HepG2 (cell line): ENCODE results near the gene CDHR3. TPM values are rescaled to one million over a fixed set of nuclear protein-coding genes. Genes with fewer than 3 reads are reported as not detected.

ENCODE experiments used
- BCL6 ChIP-seq: IDR thresholded peaks from 2 replicates; pipeline ENCODE4 v1.6.1; 2016; ENCODE audit warnings: missing genetic modification reagents, missing compliant biosample characterization
- BRD4 ChIP-seq: sonication (generic); formaldehyde crosslinking; IDR thresholded peaks from 2 replicates; pipeline ENCODE4 v1.4.0; 2020; ENCODE audit warnings: missing genetic modification reagents
- FOSL1 ChIP-seq: sonication (generic); formaldehyde crosslinking; IDR thresholded peaks from 2 replicates; pipeline ENCODE4 v1.9.0; 2021; ENCODE audit warnings: missing genetic modification reagents, borderline replicate concordance
- HMG20A ChIP-seq: IDR thresholded peaks from 2 replicates; pipeline ENCODE4 v1.6.1; 2016; ENCODE audit warnings: borderline replicate concordance
- PCBP1 ChIP-seq: fragments of 200-400 bp; formaldehyde crosslinking; IDR thresholded peaks from 2 replicates; pipeline ENCODE4 v1.6.1; 2017; ENCODE audit warnings: mild to moderate bottlenecking, low read depth, low read length, borderline replicate concordance
- PCBP2 ChIP-seq: fragments of 200-400 bp; formaldehyde crosslinking; optimal IDR thresholded peaks from 2 replicates; pipeline ENCODE3; 2018; ENCODE audit warnings: low read length, low read depth; ENCODE audit not compliant: poor library complexity, severe bottlenecking
- RBFOX2 ChIP-seq: fragments of 200-400 bp; formaldehyde crosslinking; IDR thresholded peaks from 2 replicates; pipeline ENCODE4 v1.6.1; 2017; ENCODE audit warnings: low read depth, mild to moderate bottlenecking, low read length
- SIN3A ChIP-seq: IDR thresholded peaks from 2 replicates; pipeline ENCODE4 v1.6.1; 2011; ENCODE audit warnings: low read depth, mild to moderate bottlenecking, control low read depth, low read length, borderline replicate concordance
- SKIL ChIP-seq: sonication (generic); formaldehyde crosslinking; IDR thresholded peaks from 2 replicates; pipeline ENCODE4 v1.8.0; 2022; ENCODE audit warnings: missing genetic modification reagents, mild to moderate bottlenecking, moderate library complexity, borderline replicate concordance
- TEF ChIP-seq: sonication (generic); formaldehyde crosslinking; IDR thresholded peaks from 2 replicates; pipeline ENCODE4 v1.5.0; 2020; ENCODE audit warnings: missing genetic modification reagents
- TSC22D2 ChIP-seq: sonication (generic); formaldehyde crosslinking; IDR thresholded peaks from 2 replicates; pipeline ENCODE4 v1.5.1; 2020; ENCODE audit warnings: missing genetic modification reagents, mild to moderate bottlenecking, borderline replicate concordance
- ZBED4 ChIP-seq: sonication (generic); formaldehyde crosslinking; IDR thresholded peaks from 2 replicates; pipeline ENCODE4 v1.4.0; 2020; ENCODE audit warnings: missing genetic modification reagents, borderline replicate concordance
- ZBTB43 ChIP-seq: sonication (generic); formaldehyde crosslinking; conservative IDR thresholded peaks from 2 replicates; pipeline ENCODE4 v1.4.0; 2020; ENCODE audit warnings: missing genetic modification reagents
- ZMYM2 ChIP-seq: sonication (generic); formaldehyde crosslinking; IDR thresholded peaks from 2 replicates; pipeline ENCODE4 v1.8.0; 2022; ENCODE audit warnings: mild to moderate bottlenecking, missing genetic modification reagents
- ZNF234 ChIP-seq: sonication (generic); formaldehyde crosslinking; conservative IDR thresholded peaks from 2 replicates; pipeline ENCODE4 v1.5.1; 2020; ENCODE audit warnings: mild to moderate bottlenecking, missing genetic modification reagents
- ZNF670 ChIP-seq: sonication (generic); formaldehyde crosslinking; IDR thresholded peaks from 2 replicates; pipeline ENCODE4 v1.8.0; 2022; ENCODE audit warnings: mild to moderate bottlenecking, missing genetic modification reagents, borderline replicate concordance
- ZNF766 ChIP-seq: sonication (generic); formaldehyde crosslinking; IDR thresholded peaks from 2 replicates; pipeline ENCODE4 v1.5.0; 2020; ENCODE audit warnings: missing genetic modification reagents, borderline replicate concordance
- ZSCAN9 ChIP-seq: IDR thresholded peaks from 2 replicates; pipeline ENCODE4 v1.6.1; 2016; ENCODE audit warnings: borderline replicate concordance
- polyA plus RNA-seq, 8 experiments: library from polyadenylated mRNA; depleted of rRNA in 3 of 8; stranded (reverse) in 7 of 8; unstranded in 1 of 8; fragments of >200 nt; fragmentation: Illumina TruSeq in 4 of 8; extraction: Trizol in 4 of 8; gene quantifications; 2 replicates each; pipeline versions ENCODE4 v1.2.1 to v1.2.3, GENCODE V29; 2011 to 2016; ENCODE audit warnings: low read depth in 4 of 8, missing spikeins in 1 of 8, mixed read lengths in 1 of 8; ENCODE audit not compliant: insufficient read depth in 1 of 8
- total RNA-seq, 5 experiments: library from RNA; depleted of rRNA; stranded (reverse); fragments of >200 nt; fragmentation: Illumina TruSeq; extraction: Trizol; gene quantifications; 2 replicates each; pipeline ENCODE4 v1.2.3, GENCODE V29; 2016; ENCODE audit warnings: low read depth in 1 of 5
- TF ChIP-seq, protein P1 (sequence below): sonication (generic); formaldehyde crosslinking; IDR thresholded peaks from 2 replicates; pipeline ENCODE4 v1.4.0; 2020; ENCODE audit warnings: missing genetic modification reagents
- TF ChIP-seq, protein P2 (sequence below): sonication (generic); formaldehyde crosslinking; IDR thresholded peaks from 2 replicates; pipeline ENCODE4 v1.8.0; 2022; ENCODE audit warnings: mild to moderate bottlenecking, missing genetic modification reagents, moderate library complexity

The CDHR3 gene
- total and polyA plus RNA-seq, 2 of the 13 experiments (the other 11 are each of a cell fraction or from before 2014, with no cell fraction given) = 6.5 to 11.8 TPM

GRCh38 chr7:106064771-106065574 lies 101.9 kb downstream of the CDHR3 start (continued):
- TF ChIP-seq PCBP1 (no peak), HMG20A (no peak), SKIL (CRISPR knock-in tag) (no peak), TEF (CRISPR knock-in tag) (no peak), ZNF234 (no peak), TSC22D2 (CRISPR knock-in tag) (no peak), ZNF670 (CRISPR knock-in tag) (no peak), PCBP2 (no peak), ZBED4 (CRISPR knock-in tag) (no peak), SIN3A (no peak), ZSCAN9 (CRISPR knock-in tag) (no peak), ZMYM2 (CRISPR knock-in tag) (no peak), ZBTB43 (CRISPR knock-in tag) (no peak), FOSL1 (CRISPR knock-in tag) (peak; percentile 77), BRD4 (no peak), RBFOX2 (no peak), BCL6 (CRISPR knock-in tag) (no peak), ZNF766 (CRISPR knock-in tag) (0 out of 2 replicates have a peak, but pooled peaks have one; percentile 2)
- TF ChIP-seq, protein P1, sequence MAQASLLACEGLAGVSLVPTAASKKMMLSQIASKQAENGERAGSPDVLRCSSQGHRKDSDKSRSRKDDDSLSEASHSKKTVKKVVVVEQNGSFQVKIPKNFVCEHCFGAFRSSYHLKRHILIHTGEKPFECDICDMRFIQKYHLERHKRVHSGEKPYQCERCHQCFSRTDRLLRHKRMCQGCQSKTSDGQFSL (CRISPR knock-in tag) = no peak
- TF ChIP-seq, protein P2, sequence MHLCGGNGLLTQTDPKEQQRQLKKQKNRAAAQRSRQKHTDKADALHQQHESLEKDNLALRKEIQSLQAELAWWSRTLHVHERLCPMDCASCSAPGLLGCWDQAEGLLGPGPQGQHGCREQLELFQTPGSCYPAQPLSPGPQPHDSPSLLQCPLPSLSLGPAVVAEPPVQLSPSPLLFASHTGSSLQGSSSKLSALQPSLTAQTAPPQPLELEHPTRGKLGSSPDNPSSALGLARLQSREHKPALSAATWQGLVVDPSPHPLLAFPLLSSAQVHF (CRISPR knock-in tag) = no peak
